HG03558 (cell line): ENCODE data around the gene RAB26.
"Not testable (repeated sequence)": the region's sequence is repeated elsewhere in the genome, so short reads cannot be mapped to it uniquely, and the experiment has no call there.

Experiments
- ATAC-seq: cut with Tn5 transposase; IDR thresholded peaks from one replicate; pipeline ENCODE4 v1.9.1; 2021; ENCODE audit warnings: moderate number of reproducible peaks; ENCODE audit not compliant: unreplicated experiment; ENCODE audit errors: extremely low read depth

Gene RAB26

DNA sequence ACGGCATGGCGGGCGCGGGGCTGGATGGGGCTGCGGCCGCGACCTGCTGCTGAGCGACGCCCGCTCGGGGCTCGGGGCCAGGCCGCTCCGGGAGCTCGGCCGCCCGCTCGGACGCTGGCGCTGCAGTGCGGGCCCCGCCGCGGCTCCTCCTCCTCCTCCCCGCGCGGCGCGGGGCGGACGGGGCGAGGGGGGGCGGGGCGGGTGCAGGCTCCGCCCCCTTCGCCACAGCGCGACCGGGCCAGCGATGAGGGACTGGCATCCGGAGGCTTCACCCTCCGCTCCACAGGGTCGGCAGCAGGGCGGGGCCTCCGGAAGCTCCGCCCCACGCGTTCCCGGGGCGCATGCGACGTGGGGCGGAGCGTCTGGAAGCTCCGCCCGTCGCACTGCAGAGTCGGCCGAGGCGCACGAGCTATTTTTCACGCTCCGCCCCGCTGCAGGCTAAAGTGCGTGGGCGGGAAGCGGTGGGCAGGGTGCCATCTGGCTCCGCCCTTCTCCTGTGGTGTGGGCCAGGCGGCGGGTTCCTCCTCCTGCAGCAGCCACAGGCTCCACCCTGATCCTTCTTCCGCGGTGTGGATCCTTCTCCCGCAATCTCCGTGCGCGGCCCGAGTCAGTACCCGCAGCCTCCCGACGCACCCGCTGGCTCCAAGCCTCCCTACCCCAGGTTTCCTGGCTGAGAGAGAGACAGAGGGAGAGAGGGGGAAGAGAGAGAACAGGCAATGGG, 12.5 kb upstream of the RAB26 start, which contains the start of gene PKD1:
TSS of gene PKD1 (minus strand) at position 129 of the 721 bp plus-strand sequence. CDS start 209 bp downstream, outside the sequence.
- not testable (repeated sequence) for ATAC-seq

DNA sequence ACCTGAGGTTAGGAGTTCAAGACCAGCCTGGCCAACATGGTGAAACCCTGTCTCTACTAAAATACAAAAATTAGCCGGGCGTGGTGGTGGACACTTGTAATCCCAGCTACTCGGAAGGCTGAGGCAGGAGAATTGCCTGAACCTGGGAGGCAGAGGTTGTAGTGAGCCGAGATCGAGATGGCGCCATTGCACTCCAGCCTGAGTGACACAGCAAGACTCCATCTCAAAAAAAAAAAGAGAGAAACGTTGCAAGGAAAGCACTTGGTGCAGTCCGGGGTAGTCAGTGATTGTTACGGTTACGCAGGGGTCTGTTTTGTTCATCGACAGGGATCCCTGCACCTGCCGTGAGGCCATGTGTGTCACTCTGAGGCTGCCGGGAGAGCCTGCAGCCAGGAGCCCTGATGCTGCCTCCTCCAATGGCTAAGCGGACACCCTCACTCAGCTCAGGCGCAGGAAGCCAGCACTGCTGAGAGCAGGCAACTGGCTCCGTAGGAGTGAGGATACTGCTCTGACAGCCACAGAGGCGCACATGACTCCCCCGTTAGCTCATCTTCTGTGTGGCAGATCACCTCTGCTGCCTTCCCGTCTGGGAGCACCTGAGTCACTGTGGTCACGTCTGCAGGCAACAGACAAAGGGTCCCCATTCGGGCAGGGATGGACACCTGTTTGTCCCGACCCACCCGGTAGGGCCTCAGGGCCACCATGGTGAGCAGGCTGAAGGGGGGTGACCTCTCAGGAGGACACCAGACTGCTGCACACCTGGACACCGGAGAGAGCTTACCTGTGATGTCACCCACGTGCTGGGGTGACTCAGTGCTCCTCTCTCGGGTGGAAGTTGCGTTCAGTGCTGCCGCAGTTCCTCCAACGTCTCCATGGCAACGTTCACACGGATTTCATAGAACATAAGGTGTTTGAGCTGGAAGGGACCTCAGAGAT, 5.2 kb upstream of the RAB26 start:
- no peak for ATAC-seq

DNA sequence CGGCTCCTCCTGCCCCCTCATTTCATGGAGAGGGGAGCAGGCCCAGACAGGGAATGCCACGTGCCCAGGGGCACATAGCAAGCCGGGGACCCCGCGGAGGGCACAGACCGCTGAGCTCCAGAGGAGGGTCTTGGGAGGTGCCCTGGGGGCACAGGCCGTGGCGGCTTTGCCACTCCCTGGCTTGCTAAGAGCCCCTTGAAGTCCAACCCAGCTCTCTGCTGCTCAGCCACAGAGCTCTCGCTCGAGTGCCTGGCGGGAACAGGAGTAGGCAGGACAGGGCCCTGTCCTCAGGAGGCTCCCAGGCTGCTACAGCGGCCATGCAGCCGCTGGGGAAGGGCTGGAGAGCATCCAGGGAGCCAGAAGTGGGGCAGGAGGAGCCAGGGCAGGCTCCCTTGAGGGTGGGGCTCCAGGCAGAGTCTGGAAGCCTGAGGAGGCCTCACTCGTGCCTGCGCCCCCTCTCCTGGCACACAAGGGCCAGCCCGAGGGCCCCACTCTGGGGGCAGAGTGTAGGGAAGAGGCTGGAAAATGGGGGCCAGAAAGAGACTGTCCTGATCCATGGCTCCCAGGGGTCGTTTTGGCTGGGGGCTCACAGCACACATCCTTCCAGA, 4.4 kb upstream of the RAB26 start:
- no peak for ATAC-seq

DNA sequence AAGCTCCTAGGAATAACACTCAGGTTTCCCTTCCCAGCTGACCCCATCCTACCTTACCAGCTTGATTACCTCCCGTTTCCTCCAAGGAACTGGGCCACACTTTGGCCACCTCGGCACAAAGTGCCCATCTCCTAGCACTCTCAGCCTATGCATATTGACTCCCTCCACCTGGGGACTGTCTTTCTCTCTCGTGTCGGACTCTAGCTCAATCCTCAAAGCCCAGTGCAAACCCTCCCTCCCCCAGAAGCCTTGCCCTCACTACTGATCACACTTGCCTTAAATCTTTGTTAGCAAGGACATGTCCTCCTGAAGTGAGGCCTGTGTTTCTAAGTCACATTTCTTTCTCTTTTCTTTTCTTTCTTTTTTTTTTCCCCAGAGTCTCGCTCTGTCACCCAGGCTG, 2.6 kb upstream of the RAB26 start:
- ATAC-seq: no peak

DNA sequence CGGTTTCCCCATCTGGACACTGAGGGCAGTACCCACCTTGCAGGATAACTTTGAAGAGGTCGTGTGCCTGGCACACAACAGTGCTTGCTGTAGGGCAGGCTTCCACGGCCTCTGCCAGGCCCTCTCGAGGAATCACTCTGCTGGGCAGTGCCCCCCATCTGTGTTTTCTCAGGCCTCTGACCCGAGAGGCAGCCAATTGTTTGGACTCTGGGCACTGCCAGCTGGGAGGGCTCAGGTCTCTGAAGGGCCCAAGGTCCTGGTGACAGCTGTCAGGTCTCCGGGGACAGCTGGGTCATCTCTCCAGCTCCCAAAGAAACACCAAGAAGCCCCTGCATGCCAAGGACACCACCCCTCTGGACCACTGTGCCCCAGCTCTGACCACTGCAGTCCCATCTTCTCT, 1.0 kb upstream of the RAB26 start:
- ATAC-seq: no peak

DNA sequence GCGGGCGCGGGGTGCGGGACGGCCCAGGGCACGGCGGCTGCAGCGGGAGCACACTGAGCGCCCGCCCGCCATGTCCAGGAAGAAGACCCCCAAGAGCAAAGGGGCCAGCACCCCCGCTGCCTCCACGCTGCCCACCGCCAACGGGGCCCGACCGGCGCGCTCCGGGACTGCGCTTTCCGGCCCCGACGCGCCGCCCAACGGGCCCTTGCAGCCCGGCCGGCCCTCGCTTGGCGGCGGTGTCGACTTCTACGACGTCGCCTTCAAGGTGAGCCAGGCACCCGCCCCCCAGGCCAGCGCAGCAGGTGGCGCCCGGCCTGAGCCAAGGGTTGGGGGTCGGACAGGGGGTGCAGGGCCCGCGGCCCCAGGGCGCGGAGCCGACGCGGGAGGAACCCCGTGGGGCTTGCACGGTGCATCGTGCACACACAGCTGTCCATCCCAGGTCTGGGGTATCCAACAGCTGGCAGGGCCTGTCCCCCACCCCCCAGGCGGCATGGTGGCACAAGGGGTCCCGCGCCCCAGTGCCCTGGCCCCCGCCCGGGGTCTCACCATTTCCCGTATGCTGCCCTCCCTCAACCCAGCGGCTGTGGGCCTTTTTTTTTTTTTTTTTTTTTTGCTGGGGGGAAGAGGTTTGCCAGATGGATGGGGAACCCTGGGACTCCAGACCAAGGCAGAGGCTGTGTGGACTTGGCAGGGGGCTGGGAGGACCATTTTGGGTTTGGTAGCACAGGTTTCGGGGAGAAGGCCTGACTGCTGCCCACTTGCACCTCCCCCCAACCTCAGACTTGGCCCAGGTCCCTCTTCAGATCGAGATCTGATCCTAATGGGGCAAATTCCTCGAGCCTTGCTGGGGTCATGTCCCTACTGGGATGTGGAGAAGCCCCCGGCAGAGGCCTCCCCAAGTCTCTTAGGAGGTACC, 547 bp downstream of the RAB26 start:
- ATAC-seq: no peak

DNA sequence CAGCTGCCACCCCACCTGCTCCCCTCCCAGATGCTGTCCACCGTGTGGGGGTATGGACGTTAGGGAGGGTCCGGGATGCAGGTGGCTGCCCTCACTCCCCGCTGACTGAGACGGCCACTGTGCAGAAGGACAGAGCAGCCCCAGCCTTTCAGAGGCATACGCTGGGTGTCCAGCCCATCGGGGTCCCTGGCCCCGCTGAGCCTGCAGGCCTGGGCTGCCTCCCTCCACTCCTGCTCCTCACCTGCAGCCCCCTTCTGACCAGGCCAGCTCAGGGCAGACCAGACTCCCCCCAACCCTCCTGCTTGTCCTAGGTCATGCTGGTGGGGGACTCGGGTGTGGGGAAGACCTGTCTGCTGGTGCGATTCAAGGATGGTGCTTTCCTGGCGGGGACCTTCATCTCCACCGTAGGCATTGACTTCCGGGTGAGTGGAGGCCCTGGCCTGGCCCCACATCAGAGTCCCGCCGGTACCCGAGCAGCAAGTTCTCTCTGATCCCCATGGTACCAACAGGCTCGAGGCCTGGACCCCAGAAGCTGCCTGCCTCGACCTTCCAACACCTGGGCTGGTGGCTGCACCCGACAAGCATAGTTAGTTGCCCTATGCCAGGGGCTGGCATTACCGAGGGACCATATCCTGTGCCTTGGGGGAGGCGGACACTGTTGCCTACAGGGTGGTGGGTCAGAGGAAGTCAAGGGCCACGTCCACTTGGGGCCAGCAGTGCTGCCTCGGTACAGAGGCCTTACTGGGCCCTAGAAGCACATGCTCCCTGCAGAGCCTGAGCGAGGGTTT, 1.4 kb downstream of the RAB26 start:
- no peak for ATAC-seq

DNA sequence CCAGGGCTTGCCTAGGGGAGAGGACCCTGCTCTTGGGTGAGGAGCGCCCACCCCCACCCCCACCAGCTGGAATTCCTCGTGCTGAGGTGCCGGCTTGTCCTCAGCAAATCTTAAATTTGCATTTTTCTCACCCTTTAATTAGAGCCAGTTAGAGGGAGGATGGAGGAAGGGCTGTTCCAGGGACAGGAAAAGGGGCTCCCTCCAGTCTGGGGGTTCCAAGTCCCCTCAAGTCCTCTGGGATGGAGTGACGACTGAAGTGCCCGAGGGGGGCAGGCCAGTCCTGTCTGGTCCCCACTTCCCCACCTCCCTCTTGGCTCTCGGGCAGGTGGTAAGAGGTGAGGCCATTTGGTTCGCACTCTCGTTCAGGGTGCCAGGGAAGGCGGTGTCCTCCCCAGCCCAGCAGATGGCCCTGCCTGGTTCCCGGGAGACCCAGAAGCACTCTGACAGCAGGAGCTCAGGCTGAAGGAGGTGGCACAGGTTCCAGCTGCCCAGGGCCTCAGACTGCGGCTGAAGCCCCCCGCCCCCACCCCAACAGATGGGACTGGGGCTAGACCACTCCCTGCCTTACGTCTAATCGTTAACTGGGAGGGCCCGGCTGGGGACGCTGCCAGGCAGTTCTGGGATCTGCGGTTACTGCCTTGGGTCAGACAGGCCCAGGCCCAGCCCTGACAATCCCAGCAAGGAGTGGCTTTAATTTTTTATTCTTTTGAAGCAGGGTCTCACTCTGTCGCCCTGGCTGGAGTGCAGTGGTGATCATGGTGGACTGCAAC, 2.2 kb downstream of the RAB26 start:
- ATAC-seq: no peak

DNA sequence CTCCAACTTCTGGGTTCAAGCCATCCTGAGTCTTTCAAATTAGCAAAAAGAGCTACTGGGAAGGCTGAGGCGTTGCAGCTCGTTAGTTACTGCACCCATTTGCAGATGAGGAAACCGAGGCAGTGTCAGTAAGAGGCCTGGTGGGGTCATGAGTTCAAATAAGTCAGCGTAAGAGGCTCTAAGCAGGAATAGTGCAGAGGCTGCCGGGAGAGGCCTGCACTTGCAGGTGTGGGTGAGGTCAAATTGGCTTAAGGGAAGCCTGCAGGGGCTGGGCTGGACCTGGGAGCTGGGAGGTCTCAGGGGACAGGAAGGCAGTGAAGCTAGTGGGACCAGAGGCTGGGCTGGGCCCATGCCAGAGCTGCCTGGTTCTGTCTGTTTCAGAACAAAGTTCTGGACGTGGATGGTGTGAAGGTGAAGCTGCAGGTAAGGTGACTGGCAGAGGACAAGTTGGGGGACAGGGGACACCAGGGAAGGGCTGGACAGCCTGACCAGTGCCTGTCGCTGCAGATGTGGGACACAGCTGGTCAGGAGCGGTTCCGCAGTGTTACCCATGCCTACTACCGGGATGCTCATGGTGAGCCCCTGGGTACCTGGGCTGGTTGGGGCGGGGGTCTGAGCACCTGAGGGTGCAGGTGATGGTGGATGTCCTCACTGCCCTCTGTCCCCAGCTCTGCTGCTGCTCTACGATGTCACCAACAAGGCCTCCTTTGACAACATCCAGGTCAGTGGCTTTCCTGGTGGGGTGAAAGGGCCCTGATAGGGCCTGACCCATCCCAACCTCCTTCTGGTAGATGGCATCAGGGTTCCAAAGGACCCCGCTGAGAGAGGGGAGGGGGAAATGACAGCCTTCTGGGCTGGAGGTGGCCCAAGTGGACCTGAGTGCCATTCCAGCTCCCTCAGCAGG, 3.0 kb downstream of the RAB26 start:
- no peak for ATAC-seq

DNA sequence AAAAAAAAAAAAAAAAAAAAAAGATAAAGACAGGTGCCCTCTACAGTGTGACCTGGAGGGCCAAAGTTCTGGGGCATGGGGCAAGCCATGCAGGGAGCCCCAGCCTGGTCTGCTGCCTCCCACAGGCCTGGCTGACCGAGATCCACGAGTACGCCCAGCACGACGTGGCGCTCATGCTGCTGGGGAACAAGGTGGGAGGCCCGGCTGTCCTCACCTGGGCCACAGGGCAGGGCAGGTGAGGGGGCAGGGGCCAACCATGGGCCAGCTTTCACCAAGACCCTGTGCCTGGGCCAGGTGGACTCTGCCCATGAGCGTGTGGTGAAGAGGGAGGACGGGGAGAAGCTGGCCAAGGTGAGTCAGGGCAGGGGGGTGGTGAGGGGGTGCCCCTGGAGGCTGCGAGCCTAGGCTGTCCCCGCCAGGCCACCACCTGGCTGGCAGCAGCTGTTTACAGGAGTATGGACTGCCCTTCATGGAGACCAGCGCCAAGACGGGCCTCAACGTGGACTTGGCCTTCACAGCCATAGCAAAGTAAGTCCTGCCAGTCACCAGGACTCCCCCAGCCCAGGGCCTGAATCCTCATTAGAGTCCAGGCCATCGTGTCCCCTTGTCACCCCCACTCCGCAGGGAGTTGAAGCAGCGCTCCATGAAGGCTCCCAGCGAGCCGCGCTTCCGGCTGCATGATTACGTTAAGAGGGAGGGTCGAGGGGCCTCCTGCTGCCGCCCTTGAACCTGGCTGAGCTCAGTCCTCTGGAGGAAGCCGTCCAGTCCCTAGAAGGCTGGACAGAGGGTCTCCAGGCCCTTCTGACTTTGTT, 4.5 kb downstream of the RAB26 start:
- no peak for ATAC-seq

DNA sequence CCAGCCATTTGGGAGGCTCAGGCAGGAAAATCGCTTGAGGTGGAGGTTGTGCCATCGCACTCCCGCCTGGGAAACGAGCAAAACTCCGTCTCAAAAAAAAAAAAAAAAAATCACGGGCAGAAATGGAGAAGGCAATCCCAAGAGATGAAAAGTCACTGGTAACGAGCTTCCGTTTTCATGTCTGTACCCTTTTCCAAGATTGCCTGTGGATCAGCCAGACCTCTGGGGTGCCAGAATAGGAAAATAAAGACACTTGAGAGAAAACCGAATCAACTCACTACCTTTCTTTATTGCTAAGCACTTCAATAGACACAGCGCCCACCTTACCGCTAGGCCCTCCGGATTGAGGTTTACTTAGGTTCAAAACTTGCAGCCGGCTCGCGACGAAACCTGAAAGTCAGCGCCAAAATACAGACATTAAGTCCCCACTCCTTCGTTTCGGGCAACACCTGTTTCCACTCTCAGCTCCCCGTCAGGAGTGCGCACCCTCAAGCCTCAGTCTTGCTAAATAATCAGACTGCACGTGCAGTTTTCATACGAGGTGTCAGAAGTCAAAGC, 6.2 kb downstream of the RAB26 start:
- no peak for ATAC-seq

DNA sequence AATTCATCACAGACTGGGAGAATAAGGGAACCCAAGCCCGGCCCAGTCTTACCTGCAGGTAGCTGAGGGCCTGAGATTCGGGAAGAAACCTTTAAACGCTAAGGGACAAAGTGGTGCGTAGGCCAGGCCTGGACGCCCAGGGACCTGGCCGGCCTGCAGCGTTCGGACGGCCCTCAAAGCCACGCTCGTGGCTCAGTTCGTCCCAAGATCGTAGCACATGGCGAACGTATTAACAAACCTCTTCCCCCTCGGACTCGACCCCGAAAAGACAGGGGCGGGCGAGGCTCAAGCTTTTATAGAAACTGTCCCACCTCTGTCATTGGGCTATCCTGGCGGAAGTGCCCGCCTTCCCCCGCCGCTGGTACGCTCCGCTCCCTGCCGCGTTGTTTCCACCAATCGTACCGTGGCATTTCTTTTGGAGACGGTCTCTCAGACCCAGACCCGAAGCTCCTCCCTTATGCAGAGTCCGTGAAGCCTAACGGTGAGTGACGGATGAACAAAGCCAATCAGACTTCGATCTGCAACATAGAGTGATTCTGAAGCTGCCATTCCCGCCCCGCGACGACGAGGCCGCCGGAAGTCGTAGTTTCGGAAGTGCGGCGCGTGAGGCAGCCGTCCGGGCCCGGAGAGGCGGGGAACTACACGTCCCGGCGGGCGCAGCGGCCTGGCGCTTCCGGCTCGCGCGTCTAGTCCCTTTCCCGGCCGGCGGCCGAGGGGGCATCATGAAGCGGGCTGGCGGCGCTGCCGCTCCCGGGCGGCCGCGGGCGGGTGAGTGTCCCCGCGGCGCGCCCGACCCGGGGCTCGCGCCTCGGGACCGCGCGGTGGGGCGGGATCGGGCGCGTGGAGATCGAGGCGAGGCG, 6.9 kb downstream of the RAB26 start, which contains the start of gene TRAF7:
TSS of gene TRAF7 (plus strand) at position 692 of the 860 bp plus-strand sequence. CDS start 8,139 bp downstream, outside the sequence.
- peak; percentile 82 for ATAC-seq

DNA sequence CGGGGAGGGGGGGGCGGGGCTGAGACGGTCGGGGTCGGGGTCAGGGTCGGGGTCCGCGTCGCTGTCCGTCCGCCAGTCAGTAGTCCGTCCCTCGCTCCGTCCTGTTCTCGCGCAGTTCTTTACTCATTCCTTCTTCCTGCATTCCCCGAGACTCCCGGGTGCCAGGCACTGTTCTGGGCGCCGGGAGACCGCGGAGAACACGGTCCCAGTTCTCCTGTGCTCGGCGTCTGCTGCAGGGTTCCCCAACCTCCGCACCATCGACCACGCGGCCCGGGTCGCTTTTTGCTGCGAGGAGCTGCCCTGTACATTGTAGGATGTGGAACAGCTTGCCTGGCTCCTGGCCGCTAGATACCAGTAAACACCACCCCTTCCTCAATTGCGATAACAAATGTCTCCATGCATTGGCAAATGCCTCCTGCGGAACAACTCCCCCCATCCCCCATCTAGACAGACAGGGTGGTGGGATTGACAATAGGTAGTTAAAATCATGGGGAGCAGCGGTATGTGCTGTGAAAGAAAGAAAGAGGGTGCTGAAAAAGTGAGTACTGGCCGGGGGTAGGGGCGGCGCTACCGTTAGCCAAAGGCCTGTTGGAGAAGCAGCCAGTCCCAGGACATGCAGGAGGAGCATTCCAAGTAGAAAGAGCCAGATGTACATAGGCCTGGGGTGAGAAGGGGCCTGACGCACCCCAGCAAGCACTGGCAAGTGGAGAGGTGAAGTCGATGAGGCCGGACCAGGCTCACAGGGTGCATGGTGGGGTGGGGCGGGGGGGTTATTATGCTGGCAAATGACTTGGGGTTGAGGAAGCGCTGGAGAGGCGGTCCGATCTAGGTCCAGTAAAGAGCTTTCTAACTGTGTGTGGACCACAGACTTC, 7.8 kb downstream of the RAB26 start:
- no peak for ATAC-seq

DNA sequence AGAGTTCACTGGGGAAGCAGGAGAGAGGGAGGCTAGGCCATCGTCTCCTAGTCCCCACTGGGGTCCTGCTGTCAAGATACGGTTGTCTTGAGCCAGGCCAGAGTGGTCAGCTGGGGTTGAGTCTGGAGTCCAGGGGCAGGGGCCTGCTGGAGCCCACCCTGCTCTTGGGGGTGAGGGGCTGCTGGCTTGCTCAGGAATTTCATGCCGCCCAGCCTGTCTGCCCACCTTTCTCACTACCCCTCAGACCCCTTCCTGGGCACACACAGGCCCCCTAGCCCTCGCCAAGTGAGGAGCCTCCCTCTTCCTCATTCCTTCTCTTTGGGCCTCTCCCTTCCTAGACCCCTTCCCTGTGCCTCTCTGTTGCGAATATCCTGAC, 8.4 kb downstream of the RAB26 start:
- ATAC-seq: no peak
